PFSK-1 (cell line): ENCODE measurements around the gene KCNQ5.

Experiments
- FOXP2 ChIP-seq: optimal IDR thresholded peaks from 2 replicates; pipeline ENCODE3; 2011; ENCODE audit warnings: borderline replicate concordance, control low read depth, inconsistent platforms; ENCODE audit not compliant: insufficient read depth; ENCODE audit errors: extremely low read length, extremely low read depth
- POLR2AphosphoS5 ChIP-seq: IDR thresholded peaks from 2 replicates; pipeline ENCODE4 v1.6.1; 2012; ENCODE audit warnings: low read depth, mild to moderate bottlenecking, control low read depth, low read length, moderate library complexity
- REST ChIP-seq, 2 experiments: IDR thresholded peaks; 2 replicates each; pipeline versions ENCODE4 v1.6.1 to v1.8.0; 2011 to 2012; ENCODE audit warnings: low read depth in 2 of 2, low read length in 2 of 2, control low read depth in 1 of 2, inconsistent platforms in 1 of 2, mild to moderate bottlenecking in 1 of 2, moderate library complexity in 1 of 2; ENCODE audit not compliant: insufficient read depth in 1 of 2
- SIN3A ChIP-seq: IDR thresholded peaks from 2 replicates; pipeline ENCODE4 v1.6.1; 2012; ENCODE audit warnings: mild to moderate bottlenecking, low read length, moderate library complexity, borderline replicate concordance; ENCODE audit not compliant: insufficient read depth

GRCh38 chr6:72861935-72862432, 240.1 kb downstream of the KCNQ5 start:
- TF ChIP-seq REST (IDR thresholded peaks at IDR 0.05; ENCODE audit: insufficient read depth in 1 of 2, low read depth in 2 of 2, low read length in 2 of 2) (no peak), POLR2AphosphoS5 (no peak), FOXP2 (no peak), SIN3A (no peak)
